H9 (cell line): ENCODE data around the gene TESK1. TPM values are rescaled to one million over a fixed set of nuclear protein-coding genes. Genes with fewer than 3 reads are reported as not detected.

ENCODE experiments used
- DNase-seq: peaks from one replicate; pipeline ENCODE4 v3.0.0-alpha.2; 2017
- H2AFZ ChIP-seq: one replicate; pipeline ENCODE4 v1.6.1; 2013; ENCODE audit warnings: mild to moderate bottlenecking, low read length, control low read depth, moderate library complexity
- H2AK5ac ChIP-seq: 2 replicates; pipeline ENCODE4 v1.6.1; 2013; ENCODE audit warnings: low read length, control low read depth, mixed read lengths; ENCODE audit not compliant: insufficient read length
- H2BK120ac ChIP-seq: one replicate; pipeline ENCODE4 v1.6.1; 2013; ENCODE audit warnings: low read depth, mild to moderate bottlenecking, low read length, control low read depth, inconsistent platforms; ENCODE audit not compliant: poor library complexity, severe bottlenecking
- H2BK12ac ChIP-seq: 2 replicates; pipeline ENCODE4 v1.6.1; 2013; ENCODE audit warnings: low read length, control low read depth, mixed read lengths, low read depth; ENCODE audit not compliant: insufficient read length
- H2BK15ac ChIP-seq: 2 replicates; pipeline ENCODE4 v1.6.1; 2013; ENCODE audit warnings: low read depth, low read length, control low read depth
- H2BK20ac ChIP-seq: one replicate; pipeline ENCODE4 v1.6.1; 2013; ENCODE audit warnings: low read depth, mild to moderate bottlenecking, low read length, control low read depth, inconsistent platforms; ENCODE audit not compliant: poor library complexity, severe bottlenecking
- H2BK5ac ChIP-seq: 2 replicates; pipeline ENCODE4 v1.6.1; 2013; ENCODE audit warnings: low read length, control low read depth, mixed read lengths; ENCODE audit not compliant: insufficient read length
- H3K14ac ChIP-seq: 2 replicates; pipeline ENCODE4 v1.6.1; 2013; ENCODE audit warnings: low read length, control low read depth; ENCODE audit not compliant: insufficient read depth
- H3K18ac ChIP-seq: 2 replicates; pipeline ENCODE4 v1.6.1; 2013; ENCODE audit warnings: low read depth, mild to moderate bottlenecking, mixed read lengths, low read length, control low read depth; ENCODE audit not compliant: insufficient read length
- H3K23ac ChIP-seq: 2 replicates; pipeline ENCODE4 v1.6.1; 2013; ENCODE audit warnings: low read length, control low read depth, mixed read lengths, low read depth; ENCODE audit not compliant: insufficient read length
- H3K23me2 ChIP-seq: 2 replicates; pipeline ENCODE4 v1.6.1; 2013; ENCODE audit warnings: low read depth, mild to moderate bottlenecking, mixed read lengths, low read length, control low read depth; ENCODE audit not compliant: insufficient read length, poor library complexity, severe bottlenecking
- H3K27ac ChIP-seq: 2 replicates; pipeline ENCODE4 v1.5.1; 2013; ENCODE audit warnings: low read length, control low read depth, mixed read lengths, low read depth; ENCODE audit not compliant: insufficient read length
- H3K27me3 ChIP-seq: 2 replicates; pipeline ENCODE4 v1.6.1; 2013; ENCODE audit warnings: low read length, control low read depth, inconsistent platforms; ENCODE audit not compliant: insufficient read depth
- H3K4ac ChIP-seq: 2 replicates; pipeline ENCODE4 v1.6.1; 2013; ENCODE audit warnings: low read depth, mild to moderate bottlenecking, control low read depth, inconsistent platforms, low read length, moderate library complexity
- H3K4me1 ChIP-seq: 2 replicates; pipeline ENCODE4 v1.6.1; 2013; ENCODE audit warnings: low read length, control low read depth, inconsistent platforms; ENCODE audit not compliant: insufficient read depth
- H3K4me2 ChIP-seq: 2 replicates; pipeline ENCODE4 v1.6.1; 2013; ENCODE audit warnings: low read length, control low read depth, mixed read lengths; ENCODE audit not compliant: insufficient read length, insufficient read depth
- H3K56ac ChIP-seq: 2 replicates; pipeline ENCODE4 v1.6.1; 2013; ENCODE audit warnings: low read depth, mild to moderate bottlenecking, mixed read lengths, low read length, control low read depth; ENCODE audit not compliant: insufficient read length
- H3K79me1 ChIP-seq: 2 replicates; pipeline ENCODE4 v1.6.1; 2013; ENCODE audit warnings: low read depth, mild to moderate bottlenecking, moderate library complexity, low read length, control low read depth, inconsistent platforms; ENCODE audit not compliant: insufficient read depth, poor library complexity, severe bottlenecking
- H3K79me2 ChIP-seq: 2 replicates; pipeline ENCODE4 v1.6.1; 2013; ENCODE audit warnings: low read length, control low read depth, inconsistent platforms; ENCODE audit not compliant: insufficient read depth
- H3K9ac ChIP-seq: 2 replicates; pipeline ENCODE4 v1.6.1; 2013; ENCODE audit warnings: low read length, control low read depth, mixed read lengths; ENCODE audit not compliant: insufficient read length; ENCODE audit errors: extremely low read depth
- H3K9me3 ChIP-seq: one replicate; pipeline ENCODE4 v1.6.1; 2013; ENCODE audit warnings: low read depth, low read length, inconsistent platforms; ENCODE audit not compliant: control insufficient read depth
- H3T11ph ChIP-seq: one replicate; pipeline ENCODE4 v1.6.1; 2013; ENCODE audit warnings: mild to moderate bottlenecking, low read length, control low read depth, inconsistent platforms
- H4K20me1 ChIP-seq: one replicate; pipeline ENCODE4 v1.6.1; 2013; ENCODE audit not compliant: control insufficient read depth, insufficient read length, insufficient read depth
- H4K5ac ChIP-seq: 2 replicates; pipeline ENCODE4 v1.6.1; 2013; ENCODE audit warnings: low read depth, mild to moderate bottlenecking, mixed read lengths, low read length, control low read depth; ENCODE audit not compliant: insufficient read length
- H4K8ac ChIP-seq: replicated peaks from 2 replicates; pipeline ENCODE4 v1.6.1; 2013; ENCODE audit warnings: low read length, control low read depth, mixed read lengths, low read depth; ENCODE audit not compliant: insufficient read length
- H4K91ac ChIP-seq: 2 replicates; pipeline ENCODE4 v1.6.1; 2013; ENCODE audit warnings: low read depth, mild to moderate bottlenecking, moderate library complexity, mixed read lengths, low read length, control low read depth; ENCODE audit not compliant: insufficient read length
- H3K27ac Mint-ChIP-seq, 3 experiments: 2 replicates in 2 of 3; 3 replicates in 1 of 3; pipeline ENCODE4 v1.8.0; 2020 to 2021; ENCODE audit warnings: mixed read lengths in 3 of 3, mild to moderate bottlenecking in 1 of 3, moderate library complexity in 1 of 3
- H3K27me3 Mint-ChIP-seq: 2 replicates; pipeline ENCODE4 v1.8.0; 2021; ENCODE audit warnings: low read depth, mild to moderate bottlenecking, moderate library complexity, mixed read lengths
- H3K36me3 Mint-ChIP-seq, 3 experiments: 2 replicates in 2 of 3; 3 replicates in 1 of 3; pipeline ENCODE4 v1.8.0; 2020 to 2021; ENCODE audit warnings: low read depth in 3 of 3, mixed read lengths in 3 of 3; ENCODE audit not compliant: insufficient read depth in 1 of 3
- H3K4me1 Mint-ChIP-seq, 2 experiments: 2 replicates each; pipeline ENCODE4 v1.8.0; 2020; ENCODE audit warnings: mixed read lengths in 2 of 2
- H3K4me3 Mint-ChIP-seq, 2 experiments: 2 replicates in 1 of 2; 3 replicates in 1 of 2; pipeline ENCODE4 v1.8.0; 2020 to 2021; ENCODE audit warnings: mild to moderate bottlenecking in 2 of 2, mixed read lengths in 2 of 2, moderate library complexity in 1 of 2
- H3K9me3 Mint-ChIP-seq, 2 experiments: 2 replicates in 1 of 2; 3 replicates in 1 of 2; pipeline ENCODE4 v1.8.0; 2020; ENCODE audit warnings: mild to moderate bottlenecking in 2 of 2, mixed read lengths in 2 of 2, moderate library complexity in 1 of 2
- CTCF ChIP-seq: fragments of 200-600 bp; sonication (generic); conservative IDR thresholded peaks from 3 replicates; pipeline ENCODE4 v1.8.0; 2021; ENCODE audit warnings: antibody characterized with exemption, mild to moderate bottlenecking
- WGBS: extraction: QIAGEN DNeasy Blood & Tissue Kit; methylation state at CpG from one replicate; pipeline ENCODE4 v1.1.7; 2013; ENCODE audit warnings: missing lambda C conversion rate, low lambda C conversion rate, mixed read lengths; ENCODE audit not compliant: insufficient read length; ENCODE audit errors: extremely low coverage; 5-methylcytosine and 5-hydroxymethylcytosine counted together
- total RNA-seq: library from RNA; stranded (reverse); gene quantifications from 2 replicates; pipeline ENCODE4 v1.2.1, GENCODE V29; 2021

Gene TESK1
- total RNA-seq, 1 experiment from 2014 or later, result 28.6 TPM

GRCh38 chr9:35616681-35617459, 11.8 kb downstream of the TESK1 start:
- Histone ChIP-seq H3K18ac (peak overlapping the region; percentile 89), H3K27me3 (peaks cover 4% of the 10 kb centered on the region; the same call in 1 of the 2 replicates), H4K20me1 (no peaks in the 10 kb centered on the region), H3K27ac (no peak overlapping the region), H2BK15ac (no peak overlapping the region), H3K56ac (no peak overlapping the region), H3K23ac (no peak overlapping the region), H2BK12ac (no peak overlapping the region), H3T11ph (no peak overlapping the region), H3K14ac (peak overlapping the region; percentile 78), H2BK120ac (no peak overlapping the region), H3K23me2 (peaks cover 13% of the 10 kb centered on the region), H2BK5ac (no peak overlapping the region), H3K4me2 (peak overlapping the region; percentile 77), H4K91ac (no peak overlapping the region), H3K4ac (no peak overlapping the region), H3K9ac (peak overlapping the region; percentile 43), H2AFZ (peak overlapping the region; percentile 69), H2BK20ac (no peak overlapping the region), H3K79me2 (no peaks in the 10 kb centered on the region), H3K79me1 (no peaks in the 10 kb centered on the region), H4K5ac (peak overlapping the region; percentile 55), H4K8ac (peak overlapping the region; percentile 50), H2AK5ac (no peak overlapping the region), H3K4me1 (no peaks in the 10 kb centered on the region; the same call in 1 of the 2 replicates), H3K9me3 (no peaks in the 10 kb centered on the region)
- DNase-seq, result peak; percentile 72
- no CpG with 5 or more reads among the region's 51 CpGs for WGBS
- no peak; the same call in 2 of the 3 replicates for TF ChIP-seq CTCF
- H3K4me1 Mint-ChIP-seq, result peaks cover 15 to 18% of the 10 kb centered on the region in 2 experiments
- H3K9me3 Mint-ChIP-seq, result no peaks in the 10 kb centered on the region; a peak in 1 of 5 replicates
- peak overlapping the region; percentile 76 to 79 for H3K4me3 Mint-ChIP-seq
- no peaks in the 10 kb centered on the region for H3K36me3 Mint-ChIP-seq
- H3K27ac Mint-ChIP-seq, result peak overlapping the region in 2 of 3 experiments; percentile 53 to 69; a peak in 3 of 7 replicates
- H3K27me3 Mint-ChIP-seq, result peaks cover 42% of the 10 kb centered on the region
